Measurements from ENCODE around the gene ASTN2. TPM values are rescaled to one million over a fixed set of nuclear protein-coding genes. Genes with fewer than 3 reads are reported as not detected.

ASTN2 gene
- total RNA-seq, 2 experiments from 2014 or later = 5.2 to 6.0 TPM

GRCh38 chr9:116420993-116421538, 993.8 kb downstream of the ASTN2 start:
- no peaks in the 10 kb centered on the region for H3K27me3 Mint-ChIP-seq
- no peak for ATAC-seq (ENCODE audit: low read depth)
- no peak for DNase-seq

DNA sequence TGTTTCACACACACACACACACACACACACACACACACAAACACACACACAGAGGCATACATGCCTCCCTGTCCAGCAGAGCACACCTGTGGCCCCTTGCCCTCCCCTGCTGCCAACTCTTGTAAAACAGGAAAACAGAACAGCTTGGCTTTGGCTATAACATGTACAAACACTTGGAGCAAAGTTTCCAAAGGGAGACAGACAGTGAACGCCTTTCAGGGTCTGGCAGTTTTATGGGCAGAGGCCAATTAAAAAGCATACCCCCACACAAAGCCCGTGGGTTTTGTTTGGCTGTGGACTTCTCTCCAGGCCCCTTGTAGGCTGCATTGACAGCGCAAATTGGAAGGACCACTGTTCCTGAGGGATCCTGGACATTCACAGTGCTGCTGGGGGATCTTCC, 995.7 kb downstream of the ASTN2 start:
- no peak for DNase-seq
- Mint-ChIP-seq H3K27me3 (no peaks in the 10 kb centered on the region), H3K4me3 (no peak overlapping the region), H3K9me3 (no peaks in the 10 kb centered on the region), H3K36me3 (peaks cover 3% of the 10 kb centered on the region), H3K27ac (no peak overlapping the region), H3K4me1 (no peaks in the 10 kb centered on the region)
- ATAC-seq (ENCODE audit: low read depth) = no peak
- POLR2A ChIA-PET = no interaction called here

More at GRCh38 chr9:116420993-116421538, 993.8 kb downstream of the ASTN2 start:
- Mint-ChIP-seq H3K27ac (no peak overlapping the region), H3K4me3 (no peak overlapping the region), H3K9me3 (no peaks in the 10 kb centered on the region), H3K36me3 (peaks cover 7% of the 10 kb centered on the region), H3K4me1 (no peaks in the 10 kb centered on the region)
- POLR2A ChIA-PET = no interaction called here

GRCh38 chr9:116417464-116417863, 997.4 kb downstream of the ASTN2 start:
- no peak for DNase-seq
- no peak overlapping the region for H3K4me3 Mint-ChIP-seq
- POLR2A ChIA-PET = no interaction called here
- no peaks in the 10 kb centered on the region for H3K4me1 Mint-ChIP-seq
- H3K9me3 Mint-ChIP-seq = no peaks in the 10 kb centered on the region
- no peaks in the 10 kb centered on the region for H3K27me3 Mint-ChIP-seq
- ATAC-seq (ENCODE audit: low read depth) = no peak
- no peak overlapping the region for H3K27ac Mint-ChIP-seq
- peaks cover 3% of the 10 kb centered on the region for H3K36me3 Mint-ChIP-seq

DNA sequence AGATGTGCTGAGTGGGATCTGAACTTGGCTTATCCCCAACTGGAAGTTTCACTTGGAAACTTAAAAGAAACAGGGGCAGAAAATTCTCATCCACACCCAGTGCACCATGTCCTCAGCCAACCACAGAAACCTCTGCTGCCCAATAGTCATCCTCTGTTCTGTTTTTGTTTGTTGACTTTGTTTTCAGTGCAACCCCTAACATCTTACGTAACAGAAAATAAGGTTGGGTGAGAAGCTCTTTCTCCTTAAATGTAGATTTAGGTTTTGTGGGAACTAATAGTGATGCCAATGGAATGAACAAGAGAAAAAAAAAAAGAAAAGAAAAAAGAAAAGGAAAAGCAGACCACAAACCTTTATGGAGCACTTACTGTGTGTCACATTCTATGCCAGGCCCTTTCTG, 998.4 kb downstream of the ASTN2 start:
- POLR2A ChIA-PET = no interaction called here
- Mint-ChIP-seq H3K27me3 (no peaks in the 10 kb centered on the region), H3K4me1 (no peaks in the 10 kb centered on the region), H3K36me3 (peaks cover 3% of the 10 kb centered on the region), H3K9me3 (no peaks in the 10 kb centered on the region), H3K27ac (no peak overlapping the region), H3K4me3 (no peak overlapping the region)
- ATAC-seq (ENCODE audit: low read depth) (no peak), DNase-seq (no peak)

DNA sequence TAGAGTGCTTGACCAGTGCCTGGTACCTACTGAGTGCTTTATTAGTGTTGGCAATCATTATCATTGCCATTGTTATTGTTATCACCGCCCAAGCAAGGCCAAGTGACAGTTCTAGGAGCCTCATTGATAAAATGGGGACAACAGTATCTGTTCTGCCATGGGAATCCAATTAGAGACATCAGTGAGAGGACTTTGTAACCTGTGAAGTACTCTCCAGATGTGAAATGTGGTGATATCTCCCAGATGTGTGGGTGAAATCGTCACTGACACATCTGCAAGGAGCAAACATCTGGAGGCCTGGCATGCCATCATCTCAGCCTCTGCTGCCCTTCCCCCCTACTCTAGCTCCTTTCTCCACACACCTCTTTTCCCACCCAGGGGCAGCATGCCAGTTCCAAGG, 1000.5 kb downstream of the ASTN2 start:
- no peak overlapping the region for H3K27ac Mint-ChIP-seq

DNA sequence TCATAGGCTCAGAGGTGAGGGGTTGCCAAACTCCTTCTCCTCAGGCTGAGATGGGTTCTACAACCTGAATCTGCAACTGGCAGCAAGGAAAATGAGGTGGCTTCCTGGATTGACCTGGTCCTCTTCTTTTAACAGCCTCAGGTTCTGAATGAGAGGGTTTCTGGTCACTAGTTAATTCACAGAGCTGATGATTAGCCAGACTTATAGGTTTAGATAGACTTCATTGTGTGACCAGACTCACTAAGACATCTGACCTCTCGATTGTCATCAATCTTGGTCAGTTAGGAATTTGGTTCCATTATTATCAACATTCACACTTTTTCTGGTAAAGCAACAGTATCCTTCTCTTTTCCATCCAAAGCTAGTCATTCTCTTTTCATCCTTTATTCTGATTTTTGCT, 1003.4 kb downstream of the ASTN2 start:
- Mint-ChIP-seq H3K27ac (no peak overlapping the region), H3K36me3 (peaks cover 2% of the 10 kb centered on the region), H3K4me1 (no peaks in the 10 kb centered on the region), H3K9me3 (no peaks in the 10 kb centered on the region), H3K27me3 (no peaks in the 10 kb centered on the region), H3K4me3 (no peak overlapping the region)
- DNase-seq (no peak), ATAC-seq (ENCODE audit: low read depth) (no peak)
- POLR2A ChIA-PET = no interaction called here

More for the DNA sequence above, 1000.5 kb downstream of the ASTN2 start:
- Mint-ChIP-seq H3K4me1 (no peaks in the 10 kb centered on the region), H3K27me3 (no peaks in the 10 kb centered on the region), H3K9me3 (no peaks in the 10 kb centered on the region), H3K36me3 (no peaks in the 10 kb centered on the region), H3K4me3 (no peak overlapping the region)
- DNase-seq = no peak
- POLR2A ChIA-PET = no interaction called here
- no peak for ATAC-seq (ENCODE audit: low read depth)

DNA sequence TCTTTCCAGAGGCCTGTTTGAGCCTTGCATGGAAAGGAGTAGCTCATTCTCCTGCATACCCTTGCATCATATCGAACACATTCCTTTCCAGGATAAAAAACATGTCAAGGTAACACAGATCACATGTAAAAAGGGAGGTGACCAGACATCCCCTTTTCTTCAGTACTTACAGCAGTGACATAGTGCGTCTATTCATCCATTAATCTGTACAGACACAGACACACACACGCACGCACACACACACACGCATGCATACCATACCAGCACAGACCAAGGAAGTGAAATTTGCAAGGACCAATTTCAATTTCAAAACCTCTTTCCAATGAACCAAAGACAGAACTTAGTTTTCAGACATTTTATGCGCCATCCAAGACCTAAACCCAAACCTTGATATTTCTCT, 1005.2 kb downstream of the ASTN2 start:
- POLR2A ChIA-PET = no interaction called here

GRCh38 chr9:116409129-116409528, 1005.7 kb downstream of the ASTN2 start:
- POLR2A ChIA-PET = no interaction called here
- ATAC-seq (ENCODE audit: low read depth) (no peak), DNase-seq (no peak)
- Mint-ChIP-seq H3K4me1 (no peaks in the 10 kb centered on the region), H3K27ac (no peak overlapping the region), H3K36me3 (peaks cover 2% of the 10 kb centered on the region), H3K9me3 (no peaks in the 10 kb centered on the region), H3K27me3 (no peaks in the 10 kb centered on the region), H3K4me3 (no peak overlapping the region)

More for the DNA sequence above, 1005.2 kb downstream of the ASTN2 start:
- Mint-ChIP-seq H3K27me3 (no peaks in the 10 kb centered on the region), H3K36me3 (peaks cover 2% of the 10 kb centered on the region), H3K9me3 (no peaks in the 10 kb centered on the region), H3K4me3 (no peak overlapping the region), H3K4me1 (no peaks in the 10 kb centered on the region), H3K27ac (no peak overlapping the region)
- DNase-seq = no peak
- no peak for ATAC-seq (ENCODE audit: low read depth)

DNA sequence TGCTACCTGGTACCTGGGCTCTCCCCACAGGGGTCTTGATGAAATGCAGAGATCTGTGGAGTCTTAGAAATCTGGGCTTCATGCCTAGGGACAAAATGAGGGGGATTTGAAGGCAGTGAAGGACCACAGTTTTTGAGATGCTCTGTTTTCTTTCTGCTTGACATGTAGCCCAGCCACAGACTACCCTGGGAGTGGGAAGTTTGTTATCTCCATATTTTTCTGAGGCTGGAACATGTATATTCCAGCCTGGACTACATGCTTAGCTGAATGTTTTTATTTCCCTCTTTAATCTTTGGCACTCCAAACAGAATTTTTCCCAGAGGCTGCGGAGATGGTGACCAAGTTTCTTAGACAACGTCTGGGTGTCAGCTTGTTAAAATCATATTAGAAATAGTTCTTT, 1008.4 kb downstream of the ASTN2 start:
- H3K27ac Mint-ChIP-seq = no peak overlapping the region
- no peaks in the 10 kb centered on the region for H3K9me3 Mint-ChIP-seq
- peaks cover 2% of the 10 kb centered on the region for H3K36me3 Mint-ChIP-seq
- H3K27me3 Mint-ChIP-seq = no peaks in the 10 kb centered on the region
- DNase-seq = no peak
- POLR2A ChIA-PET = no interaction called here
- H3K4me3 Mint-ChIP-seq = no peak overlapping the region
- H3K4me1 Mint-ChIP-seq = no peaks in the 10 kb centered on the region
- ATAC-seq (ENCODE audit: low read depth) = no peak

- Mint-ChIP-seq H3K4me3 (no peak overlapping the region), H3K27me3 (no peaks in the 10 kb centered on the region)
- no peak for ATAC-seq (ENCODE audit: low read depth)
Measured at GRCh38 chr9:116405321-116405720, 1009.5 kb downstream of the ASTN2 start.

GRCh38 chr9:116404228-116404627, 1010.6 kb downstream of the ASTN2 start:
- no peak overlapping the region for H3K4me3 Mint-ChIP-seq
- peaks cover 2% of the 10 kb centered on the region for H3K4me1 Mint-ChIP-seq
- POLR2A ChIA-PET = no interaction called here
- peaks cover 2% of the 10 kb centered on the region for H3K36me3 Mint-ChIP-seq
- no peaks in the 10 kb centered on the region for H3K9me3 Mint-ChIP-seq
- H3K27ac Mint-ChIP-seq = no peak overlapping the region
- DNase-seq = no peak
- no peak for ATAC-seq (ENCODE audit: low read depth)
- no peaks in the 10 kb centered on the region for H3K27me3 Mint-ChIP-seq

More at GRCh38 chr9:116405321-116405720, 1009.5 kb downstream of the ASTN2 start:
- no peak overlapping the region for H3K27ac Mint-ChIP-seq
- no peaks in the 10 kb centered on the region for H3K4me1 Mint-ChIP-seq
- peaks cover 2% of the 10 kb centered on the region for H3K36me3 Mint-ChIP-seq
- no peak for DNase-seq
- no peaks in the 10 kb centered on the region for H3K9me3 Mint-ChIP-seq
- POLR2A ChIA-PET = no interaction called here

GRCh38 chr9:116403171-116403570, 1011.7 kb downstream of the ASTN2 start:
- no peaks in the 10 kb centered on the region for H3K27me3 Mint-ChIP-seq
- peaks cover under 1% of the 10 kb centered on the region for H3K36me3 Mint-ChIP-seq
- peaks cover 2% of the 10 kb centered on the region for H3K4me1 Mint-ChIP-seq
- ATAC-seq (ENCODE audit: low read depth) (no peak), DNase-seq (no peak)
- H3K27ac Mint-ChIP-seq = no peak overlapping the region
- no peak overlapping the region for H3K4me3 Mint-ChIP-seq
- POLR2A ChIA-PET = no interaction called here
- H3K9me3 Mint-ChIP-seq = no peaks in the 10 kb centered on the region

GRCh38 chr9:116395699-116396037, 1019.2 kb downstream of the ASTN2 start:
- Mint-ChIP-seq H3K4me3 (no peak overlapping the region), H3K4me1 (peaks cover 2% of the 10 kb centered on the region), H3K9me3 (no peaks in the 10 kb centered on the region), H3K27me3 (no peaks in the 10 kb centered on the region), H3K27ac (no peak overlapping the region), H3K36me3 (no peaks in the 10 kb centered on the region)
- POLR2A ChIA-PET = no interaction called here
- ATAC-seq (ENCODE audit: low read depth) (no peak), DNase-seq (no peak)

DNA sequence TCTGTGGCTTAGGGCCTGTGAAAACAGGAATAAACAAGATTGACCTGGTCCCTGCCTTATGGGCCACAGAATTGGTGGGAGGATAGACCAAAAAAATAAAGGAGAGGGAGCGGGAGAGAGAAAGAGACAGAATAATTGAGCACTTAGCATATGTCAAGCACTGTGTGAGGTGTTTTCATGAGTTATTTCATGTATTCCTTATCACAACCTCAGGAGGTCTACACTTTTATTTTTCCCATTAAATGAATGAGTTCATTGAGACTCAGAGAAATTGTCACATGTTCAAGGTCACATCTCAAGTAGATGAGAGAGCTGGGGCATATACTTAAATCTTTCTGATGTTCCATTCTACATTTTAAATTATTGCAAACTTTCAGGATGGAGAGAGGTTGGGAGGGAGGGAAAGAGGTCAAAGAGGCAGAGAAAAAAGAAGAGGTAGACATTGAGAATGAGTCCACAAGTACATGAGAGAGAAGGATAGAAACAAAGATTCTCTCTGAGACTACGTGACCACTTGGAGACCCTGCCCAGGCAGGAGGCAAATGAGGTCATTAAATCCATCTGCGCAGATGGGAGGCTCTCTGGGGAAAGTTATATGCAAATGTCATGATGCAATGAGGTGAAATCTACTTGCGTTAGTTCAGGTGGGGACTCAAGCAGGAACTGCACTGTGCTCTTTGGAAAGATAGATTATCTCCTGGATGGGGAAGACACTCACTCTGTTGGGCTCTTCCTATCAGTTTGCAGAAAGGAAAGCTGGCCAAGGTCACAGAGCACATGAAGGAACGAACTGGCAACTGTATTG, 1019.8 kb downstream of the ASTN2 start:
- no peaks in the 10 kb centered on the region for H3K9me3 Mint-ChIP-seq
- POLR2A ChIA-PET = no interaction called here
- H3K4me3 Mint-ChIP-seq = no peak overlapping the region
- peaks cover 2% of the 10 kb centered on the region for H3K4me1 Mint-ChIP-seq
- no peak overlapping the region for H3K27ac Mint-ChIP-seq
- DNase-seq = no peak
- ATAC-seq (ENCODE audit: low read depth) = no peak
- no peaks in the 10 kb centered on the region for H3K36me3 Mint-ChIP-seq
- no peaks in the 10 kb centered on the region for H3K27me3 Mint-ChIP-seq

All from activated naive CD8-positive, alpha-beta T cell treated with anti-CD3 and anti-CD28 coated beads, Interleukin-2, amount 10 ng/mL, durations not matched to agents 7 days and 5 days (primary cell).